Suprapubic skin (tissue), 4 donors: ENCODE data around the gene BOLL. TPM values are rescaled to one million over a fixed set of nuclear protein-coding genes. Genes with fewer than 3 reads are reported as not detected.
A peak's percentile ranks its signal among the peaks of the same experiment; 100 is the strongest.

ENCODE experiments used
- DNase-seq, 2 donors: peaks; one replicate each; pipeline ENCODE4 v3.0.0-alpha.2; 2019; ENCODE audit warnings: low spot score in 2 of 2
- H3K27ac ChIP-seq: fragments of 200-600 bp; sonication (generic); one replicate; pipeline ENCODE4 v1.5.1; 2019
- H3K27me3 ChIP-seq: fragments of 200-600 bp; sonication (generic); one replicate; pipeline ENCODE4 v1.5.1; 2019
- H3K36me3 ChIP-seq: fragments of 200-600 bp; sonication (generic); one replicate; pipeline ENCODE4 v1.5.1; 2019
- H3K4me1 ChIP-seq: fragments of 200-600 bp; sonication (generic); one replicate; pipeline ENCODE4 v1.5.1; 2019
- H3K4me3 ChIP-seq: fragments of 200-600 bp; sonication (generic); one replicate; pipeline ENCODE4 v1.5.1; 2019; ENCODE audit warnings: mild to moderate bottlenecking
- H3K9me3 ChIP-seq: fragments of 200-600 bp; sonication (generic); one replicate; pipeline ENCODE4 v1.5.1; 2019
- CTCF ChIP-seq, 2 donors: fragments of 200-600 bp in 1 of 2; fragments of 450-650 bp in 1 of 2; sonication (generic) in 1 of 2; IDR thresholded peaks; one replicate each; pipeline ENCODE4 v1.5.1; 2016 to 2019; ENCODE audit warnings: antibody characterized with exemption in 2 of 2, mild to moderate bottlenecking in 1 of 2, moderate library complexity in 1 of 2
- EP300 ChIP-seq: sonication (generic); formaldehyde crosslinking; IDR thresholded peaks from one replicate; pipeline ENCODE4 v1.6.1; 2017; ENCODE audit warnings: antibody characterized with exemption
- POLR2A ChIP-seq, 2 donors: fragments of 450-650 bp; IDR thresholded peaks; one replicate each; pipeline ENCODE4 v1.6.1; 2017; ENCODE audit warnings: antibody characterized with exemption in 2 of 2, mild to moderate bottlenecking in 2 of 2, moderate library complexity in 2 of 2
- POLR2AphosphoS5 ChIP-seq, 3 donors: sonication (generic); formaldehyde crosslinking; IDR thresholded peaks; one replicate each; pipeline ENCODE4 v1.6.1; 2017; ENCODE audit warnings: antibody characterized with exemption in 3 of 3
- WGBS: methylation state at CpG from one replicate; pipeline ENCODE4 v1.1.5; 2018; 5-methylcytosine and 5-hydroxymethylcytosine counted together
- total RNA-seq, 4 donors: library from RNA; depleted of rRNA; stranded (reverse); fragments of >200 nt; gene quantifications; one replicate each; pipeline ENCODE4 v1.1.0, GENCODE V29; 2016

The BOLL gene
- total RNA-seq, 4 donors from 2014 or later: not detected

DNA sequence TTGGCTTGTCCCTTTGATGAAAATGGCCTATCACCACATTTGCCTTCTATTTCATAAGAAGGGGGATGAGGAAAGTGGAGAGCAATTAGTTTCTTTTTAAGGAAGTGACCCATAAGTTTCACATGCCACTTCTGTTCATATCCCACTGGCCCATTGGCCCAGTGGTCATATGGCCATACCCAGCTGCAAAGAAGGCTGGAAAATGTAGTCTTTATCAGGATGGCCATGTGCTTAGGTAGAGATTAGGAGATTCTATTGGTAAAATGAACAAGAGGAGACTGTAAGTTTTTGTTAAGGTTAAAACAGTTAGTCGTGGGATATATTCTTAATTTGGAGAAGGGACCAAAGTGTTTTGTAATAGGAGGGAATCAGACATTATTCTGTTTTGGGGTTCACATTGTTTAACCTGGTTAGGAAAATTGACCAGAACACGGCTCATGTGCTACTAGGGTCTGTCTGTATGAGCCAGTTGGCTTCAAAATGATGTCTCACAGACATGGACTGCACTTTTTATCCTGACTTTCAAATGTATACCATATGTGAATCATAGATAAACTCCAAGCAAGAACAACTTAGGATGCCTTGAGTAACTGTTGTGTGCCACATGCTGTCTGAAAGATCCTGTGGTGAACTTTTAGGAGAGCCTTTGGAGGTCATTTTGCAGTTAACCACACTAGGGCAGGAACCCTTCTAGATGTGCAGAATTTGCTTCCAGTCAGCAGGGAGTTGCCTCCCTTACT, 36.6 kb upstream of the BOLL start:
- Histone ChIP-seq H3K36me3 (no peaks in the 10 kb centered on the region), H3K4me3 (no peak overlapping the region), H3K27me3 (no peaks in the 10 kb centered on the region), H3K4me1 (peaks cover 2% of the 10 kb centered on the region), H3K27ac (no peak overlapping the region), H3K9me3 (no peaks in the 10 kb centered on the region)
- TF ChIP-seq CTCF (IDR thresholded peaks at IDR 0.05) (no peak), POLR2A (IDR thresholded peaks at IDR 0.05) (no peak), POLR2AphosphoS5 (IDR thresholded peaks at IDR 0.05) (no peak), EP300 (no peak)
- WGBS: 79% methylated on average over 2 of the region's 2 CpGs
- DNase-seq: no peak

- WGBS: 65% methylated on average over 2 of the region's 2 CpGs
- Histone ChIP-seq H3K4me3 (no peak overlapping the region), H3K4me1 (no peaks in the 10 kb centered on the region), H3K27ac (no peak overlapping the region), H3K27me3 (no peaks in the 10 kb centered on the region), H3K36me3 (no peaks in the 10 kb centered on the region), H3K9me3 (no peaks in the 10 kb centered on the region)
- DNase-seq: no peak
- TF ChIP-seq EP300 (no peak), POLR2AphosphoS5 (IDR thresholded peaks at IDR 0.05) (no peak), CTCF (IDR thresholded peaks at IDR 0.05) (no peak), POLR2A (IDR thresholded peaks at IDR 0.05) (no peak)
Measured at GRCh38 chr2:197814526-197814925, 29.4 kb upstream of the BOLL start.

DNA sequence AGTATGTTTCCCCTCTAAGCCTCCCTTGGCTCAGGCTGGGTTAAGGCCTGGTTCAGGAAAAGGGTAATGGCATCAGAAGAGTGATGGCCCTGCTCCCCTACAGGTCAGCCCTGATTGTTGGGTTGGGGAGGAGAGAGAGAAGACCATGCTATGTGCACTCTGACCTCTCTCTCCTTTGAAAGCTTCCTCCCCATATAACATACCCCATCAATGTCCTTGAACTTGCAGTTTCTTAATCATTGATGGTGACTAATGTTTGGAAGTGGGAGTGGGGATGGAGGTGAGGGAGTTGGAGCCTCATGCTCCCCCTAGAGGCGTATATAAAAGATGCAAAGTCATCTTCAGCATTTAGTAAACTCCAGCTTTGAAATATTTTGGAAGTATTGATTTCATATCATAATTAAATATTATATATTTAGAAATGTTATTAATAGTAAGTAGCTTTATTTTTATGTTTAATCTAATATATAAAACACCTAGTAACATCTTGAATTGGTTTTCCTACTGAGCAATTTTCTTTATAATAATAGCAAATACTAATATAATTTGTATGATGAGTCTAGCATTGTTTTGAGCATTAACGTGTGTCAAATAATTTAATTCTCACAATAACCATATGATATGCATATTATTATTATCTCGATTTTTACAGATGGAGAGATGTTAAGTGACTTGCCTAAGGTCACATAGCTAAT, 28.1 kb upstream of the BOLL start:
- no peaks in the 10 kb centered on the region for H3K27me3 ChIP-seq
- no peak overlapping the region for H3K4me3 ChIP-seq
- no peaks in the 10 kb centered on the region for H3K4me1 ChIP-seq
- WGBS: 55% methylated on average over 3 of the region's 3 CpGs
- H3K27ac ChIP-seq: no peak overlapping the region
- H3K36me3 ChIP-seq: no peaks in the 10 kb centered on the region
- TF ChIP-seq POLR2A (IDR thresholded peaks at IDR 0.05): no peak
- TF ChIP-seq CTCF (IDR thresholded peaks at IDR 0.05): peak in 1 of 2 donors; percentile 52
- H3K9me3 ChIP-seq: no peaks in the 10 kb centered on the region
- DNase-seq: no peak

DNA sequence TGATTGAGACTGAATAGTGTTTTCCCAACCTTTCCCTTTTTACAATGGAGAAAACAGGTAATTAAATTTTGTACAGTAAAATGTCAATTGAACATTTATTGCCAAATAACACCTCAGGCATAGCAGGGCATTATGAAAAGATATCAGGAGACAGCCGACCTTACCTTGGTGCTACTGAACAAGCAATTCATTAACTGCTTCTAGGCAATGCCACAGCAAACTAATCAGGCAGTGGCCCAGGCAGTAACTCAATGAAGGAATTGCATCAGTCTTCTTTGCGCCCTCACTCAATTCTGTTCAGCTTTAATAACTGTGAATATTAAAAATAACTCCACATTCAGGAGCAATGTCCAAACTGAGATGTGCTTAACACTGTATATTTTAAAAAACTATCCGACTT, 25.4 kb upstream of the BOLL start:
- no peak for DNase-seq
- Histone ChIP-seq H3K36me3 (no peaks in the 10 kb centered on the region), H3K9me3 (no peaks in the 10 kb centered on the region), H3K27me3 (no peaks in the 10 kb centered on the region), H3K27ac (no peak overlapping the region), H3K4me1 (peaks cover 16% of the 10 kb centered on the region), H3K4me3 (no peak overlapping the region)
- TF ChIP-seq CTCF (IDR thresholded peaks at IDR 0.05) (no peak), POLR2A (IDR thresholded peaks at IDR 0.05) (no peak), EP300 (no peak), POLR2AphosphoS5 (IDR thresholded peaks at IDR 0.05) (no peak)
- 76% methylated on average over 3 of the region's 3 CpGs for WGBS

DNA sequence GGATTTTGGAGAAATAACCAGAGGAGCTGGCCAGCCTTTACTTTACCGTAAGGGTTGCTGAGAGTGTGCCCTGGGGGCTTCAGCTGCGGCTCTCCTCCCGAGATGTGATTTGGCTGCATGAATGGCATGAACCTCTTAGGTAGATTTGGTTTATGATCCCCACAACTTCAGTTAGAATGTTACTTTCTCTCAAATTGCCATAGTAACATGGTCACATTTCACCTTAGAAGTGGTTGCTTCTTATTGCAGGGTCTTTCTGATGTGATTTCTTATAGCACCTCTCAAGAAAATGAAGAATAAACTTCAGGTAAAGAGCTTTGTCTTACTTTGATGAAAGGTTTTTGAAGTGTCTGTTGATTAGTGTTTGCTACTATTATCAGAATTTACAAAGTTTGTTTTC, 24.9 kb upstream of the BOLL start:
- no peaks in the 10 kb centered on the region for H3K36me3 ChIP-seq
- 70% methylated on average over 3 of the region's 3 CpGs for WGBS
- H3K27me3 ChIP-seq: no peaks in the 10 kb centered on the region
- no peak for DNase-seq
- H3K4me1 ChIP-seq: peaks cover 19% of the 10 kb centered on the region
- H3K27ac ChIP-seq: no peak overlapping the region
- no peaks in the 10 kb centered on the region for H3K9me3 ChIP-seq
- TF ChIP-seq POLR2A (IDR thresholded peaks at IDR 0.05) (no peak), POLR2AphosphoS5 (IDR thresholded peaks at IDR 0.05) (no peak), EP300 (no peak), CTCF (IDR thresholded peaks at IDR 0.05) (no peak)
- no peak overlapping the region for H3K4me3 ChIP-seq
